Measurements from ENCODE around the gene SPATA22. TPM values are rescaled to one million over a fixed set of nuclear protein-coding genes. Genes with fewer than 3 reads are reported as not detected.

The SPATA22 gene
- total RNA-seq, 1 experiment from 2014 or later = not detected

GRCh38 chr17:3502466-3502865, 30.8 kb upstream of the SPATA22 start:
- no peak overlapping the region for H3K4me2 ChIP-seq (ENCODE audit: low read length)
- no peaks in the 10 kb centered on the region for H3K36me3 ChIP-seq (ENCODE audit: low read depth, low read length)
- no peaks in the 10 kb centered on the region for H3K9me2 ChIP-seq (replicated peaks; ENCODE audit: low read length)
- H3K4me3 ChIP-seq (ENCODE audit: low read length) = no peak overlapping the region
- H3K79me2 ChIP-seq (ENCODE audit: low read length) = no peaks in the 10 kb centered on the region
- no peaks in the 10 kb centered on the region for H3K4me1 ChIP-seq (ENCODE audit: insufficient read depth, low read length)
- CTCF ChIA-PET = no interaction called here
- no peak for TF ChIP-seq CTCF (conservative IDR thresholded peaks at IDR 0.05; ENCODE audit: low read depth, low read length)
- no peak for TF ChIP-seq EZH2 (IDR thresholded peaks at IDR 0.05; ENCODE audit: low read length, unreplicated experiment)
- TF ChIP-seq EZH2phosphoT487 (IDR thresholded peaks at IDR 0.05; ENCODE audit: borderline replicate concordance, low read length) = no peak
- no peaks in the 10 kb centered on the region for H3K9me3 ChIP-seq (ENCODE audit: low read length)
- H3K27me3 ChIP-seq (ENCODE audit: low read length) = no peaks in the 10 kb centered on the region
- POLR2A ChIA-PET (ENCODE audit: unreplicated experiment) = no interaction called here
- H3F3A ChIP-seq (ENCODE audit: low read length, unreplicated experiment) = no peaks in the 10 kb centered on the region
- ATAC-seq (no peak), DNase-seq (no peak)
- H3K9ac ChIP-seq (ENCODE audit: low read length) = no peak overlapping the region
- no peak overlapping the region for H3K27ac ChIP-seq (ENCODE audit: low read length)
- H4K20me1 ChIP-seq (ENCODE audit: low read length) = no peaks in the 10 kb centered on the region
- intact Hi-C loops (cut with micrococcal nuclease) = no loop called here
- H2AFZ ChIP-seq (ENCODE audit: low read length) = no peak overlapping the region
- BruUV-seq (replicated peaks) = no TSS peak

DNA sequence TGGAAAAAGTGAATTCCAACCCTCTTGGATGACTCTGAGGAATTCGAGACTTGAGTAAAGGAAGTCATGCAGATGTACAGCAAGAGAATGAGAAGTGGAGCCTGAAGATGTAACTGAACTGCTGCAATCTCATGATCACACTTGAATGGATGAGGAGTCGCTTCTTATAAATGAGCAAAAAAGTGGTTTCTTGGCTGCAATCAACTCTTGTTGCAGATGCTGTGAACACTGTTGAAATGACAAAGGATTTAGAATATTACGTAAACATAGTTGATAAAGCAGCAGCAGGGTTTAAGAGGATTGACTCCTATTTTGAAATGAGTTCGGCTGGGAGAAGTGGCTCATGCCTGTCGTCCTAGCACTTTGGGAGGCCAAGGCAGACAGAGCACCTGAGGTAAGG, 29.7 kb upstream of the SPATA22 start:
- H3K4me1 ChIP-seq (ENCODE audit: insufficient read depth, low read length) = no peaks in the 10 kb centered on the region
- no peak for ATAC-seq

More for the DNA sequence above, 29.7 kb upstream of the SPATA22 start:
- H3K4me2 ChIP-seq (ENCODE audit: low read length) = no peak overlapping the region
- H3K27me3 ChIP-seq (ENCODE audit: low read length) = peaks cover 2% of the 10 kb centered on the region; the same call in 1 of the 2 replicates
- TF ChIP-seq EZH2 (IDR thresholded peaks at IDR 0.05; ENCODE audit: low read length, unreplicated experiment) (no peak), CTCF (conservative IDR thresholded peaks at IDR 0.05; ENCODE audit: low read depth, low read length) (no peak), EZH2phosphoT487 (IDR thresholded peaks at IDR 0.05; ENCODE audit: borderline replicate concordance, low read length) (no peak)
- H4K20me1 ChIP-seq (ENCODE audit: low read length) = no peaks in the 10 kb centered on the region
- no peaks in the 10 kb centered on the region for H3K9me3 ChIP-seq (ENCODE audit: low read length)
- H3K9ac ChIP-seq (ENCODE audit: low read length) = no peak overlapping the region
- BruUV-seq (replicated peaks) = no TSS peak
- H3K27ac ChIP-seq (ENCODE audit: low read length) = no peak overlapping the region
- H2AFZ ChIP-seq (ENCODE audit: low read length) = no peak overlapping the region
- H3K9me2 ChIP-seq (replicated peaks; ENCODE audit: low read length) = no peaks in the 10 kb centered on the region
- no peaks in the 10 kb centered on the region for H3K36me3 ChIP-seq (ENCODE audit: low read depth, low read length)
- DNase-seq = no peak
- ChIA-PET CTCF (no interaction called here), POLR2A (ENCODE audit: unreplicated experiment) (no interaction called here)
- intact Hi-C loops (cut with micrococcal nuclease) = no loop called here
- no peaks in the 10 kb centered on the region for H3K79me2 ChIP-seq (ENCODE audit: low read length)
- no peaks in the 10 kb centered on the region for H3F3A ChIP-seq (ENCODE audit: low read length, unreplicated experiment)
- H3K4me3 ChIP-seq (ENCODE audit: low read length) = no peak overlapping the region
